Osteoblast (primary cell): ENCODE data around the gene RAPGEF1. TPM values are rescaled to one million over a fixed set of nuclear protein-coding genes. Genes with fewer than 3 reads are reported as not detected.

Experiments used
- DNase-seq: peaks from one replicate; pipeline ENCODE4 v3.0.0; 2011; ENCODE audit warnings: low spot score, mixed read lengths; ENCODE audit not compliant: insufficient read length; ENCODE audit errors: missing footprints
- H2AFZ ChIP-seq: 2 replicates; pipeline ENCODE4 v1.6.0; 2011; ENCODE audit warnings: mild to moderate bottlenecking, low read length
- H3K27ac ChIP-seq: 2 replicates; pipeline ENCODE4 v1.5.1; 2011; ENCODE audit warnings: mild to moderate bottlenecking, low read depth, low read length, moderate library complexity
- H3K27me3 ChIP-seq: 2 replicates; pipeline ENCODE4 v1.6.0; 2012; ENCODE audit warnings: mild to moderate bottlenecking, control low read depth, inconsistent platforms, low read length, moderate library complexity; ENCODE audit not compliant: insufficient read depth
- H3K36me3 ChIP-seq: 2 replicates; pipeline ENCODE4 v1.5.1; 2011; ENCODE audit warnings: mild to moderate bottlenecking, low read length, control low read depth, moderate library complexity; ENCODE audit not compliant: insufficient read depth
- H3K4me1 ChIP-seq: 2 replicates; pipeline ENCODE4 v1.5.1; 2011; ENCODE audit warnings: mild to moderate bottlenecking, low read length, control low read depth, moderate library complexity; ENCODE audit not compliant: insufficient read depth
- H3K4me2 ChIP-seq: 2 replicates; pipeline ENCODE4 v1.6.0; 2011; ENCODE audit warnings: mild to moderate bottlenecking, low read length; ENCODE audit not compliant: insufficient read depth
- H3K4me3 ChIP-seq: fragments of 200-600 bp; sonication (generic); 3 replicates; pipeline ENCODE4 v1.5.1; 2012; ENCODE audit warnings: mild to moderate bottlenecking, low read length, inconsistent platforms; ENCODE audit not compliant: insufficient read depth
- H3K79me2 ChIP-seq: 2 replicates; pipeline ENCODE4 v1.6.0; 2012; ENCODE audit warnings: mild to moderate bottlenecking, low read length, control low read depth, inconsistent platforms; ENCODE audit not compliant: insufficient read depth
- H3K9me3 ChIP-seq: 2 replicates; pipeline ENCODE4 v1.5.1; 2011; ENCODE audit warnings: low read depth, low read length, control low read depth
- H4K20me1 ChIP-seq: 2 replicates; pipeline ENCODE4 v1.6.0; 2012; ENCODE audit warnings: mild to moderate bottlenecking, low read length, control low read depth; ENCODE audit not compliant: insufficient read depth
- CTCF ChIP-seq: IDR thresholded peaks from 2 replicates; pipeline ENCODE4 v1.5.1; 2011; ENCODE audit warnings: mild to moderate bottlenecking, low read depth, low read length, moderate library complexity; ENCODE audit errors: extremely low read depth
- total RNA-seq: library from RNA; depleted of rRNA; stranded (reverse); fragments of >200 nt; gene quantifications from 2 replicates; pipeline ENCODE4 v1.2.3, GENCODE V29; 2012

RAPGEF1 gene
- total RNA-seq, 1 donor: 34.7 TPM

DNA sequence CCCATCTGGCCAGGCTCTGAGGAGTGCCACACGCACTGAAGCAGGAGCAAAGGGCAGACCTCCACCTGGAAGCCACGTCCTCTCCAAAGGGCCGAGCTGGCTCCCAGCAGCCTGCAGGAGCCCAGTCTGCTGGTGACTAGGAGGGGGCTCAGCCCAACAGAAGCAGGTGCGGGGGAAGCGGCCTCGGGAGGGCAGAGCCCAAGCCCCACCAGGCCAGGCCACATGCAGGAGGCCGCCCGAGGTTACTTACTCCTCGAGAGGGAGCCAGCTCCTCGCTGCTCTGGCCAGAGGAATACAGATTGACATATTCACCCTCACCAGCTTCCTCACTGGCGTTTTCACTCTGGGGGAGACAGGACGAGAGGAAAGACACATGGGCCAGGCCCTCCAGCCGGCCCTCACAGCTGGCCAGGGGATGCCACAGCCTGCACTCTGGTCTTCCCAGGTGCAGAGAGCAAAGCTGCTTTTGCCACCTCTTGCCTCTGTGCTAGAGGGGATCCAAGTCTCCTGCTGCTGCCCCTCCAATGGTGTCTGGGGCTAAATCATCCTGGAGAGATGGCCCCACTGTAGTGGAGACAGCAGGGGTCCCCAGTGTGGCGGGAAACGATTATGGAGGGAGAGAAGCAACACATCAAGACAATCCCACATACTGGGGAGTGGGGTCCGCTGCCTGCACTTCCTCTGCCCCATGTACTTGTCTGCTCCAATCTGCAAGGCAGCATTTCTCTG lies 136.0 kb downstream of the RAPGEF1 start:
- Histone ChIP-seq H3K4me3 (no peak overlapping the region), H3K4me2 (no peak overlapping the region), H3K27ac (no peak overlapping the region), H3K4me1 (peaks cover 15% of the 10 kb centered on the region), H3K9me3 (no peaks in the 10 kb centered on the region), H3K79me2 (no peaks in the 10 kb centered on the region), H3K27me3 (no peaks in the 10 kb centered on the region), H4K20me1 (peaks cover under 1% of the 10 kb centered on the region), H3K36me3 (peaks cover 10% of the 10 kb centered on the region), H2AFZ (no peak overlapping the region)
- DNase-seq: peak; percentile 31
- TF ChIP-seq CTCF: no peak

DNA sequence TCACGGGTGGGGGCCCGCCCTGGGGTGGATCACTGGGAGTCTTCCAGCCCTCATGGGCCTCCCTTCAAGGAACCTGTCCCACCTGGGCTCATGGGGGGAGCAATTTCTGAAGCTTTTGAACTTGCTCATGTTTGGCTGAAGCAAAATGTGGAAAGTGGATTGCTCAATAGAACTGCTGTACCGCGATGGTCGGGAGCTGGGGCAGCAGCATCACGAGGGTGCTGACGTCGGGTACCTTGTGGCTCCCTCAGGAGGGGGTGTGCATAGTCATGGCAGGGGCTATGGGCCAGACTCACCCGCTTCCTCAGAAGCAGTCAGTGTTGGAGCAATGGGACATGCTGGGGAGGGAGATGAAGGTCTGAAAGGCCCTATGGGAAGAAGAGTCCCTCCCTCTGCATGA lies 136.7 kb downstream of the RAPGEF1 start:
- Histone ChIP-seq H3K79me2 (no peaks in the 10 kb centered on the region), H3K27me3 (no peaks in the 10 kb centered on the region), H3K36me3 (peaks cover 14% of the 10 kb centered on the region), H3K27ac (no peak overlapping the region), H2AFZ (no peak overlapping the region), H3K4me3 (no peak overlapping the region), H3K9me3 (no peaks in the 10 kb centered on the region), H3K4me1 (peaks cover 8% of the 10 kb centered on the region), H3K4me2 (no peak overlapping the region), H4K20me1 (no peaks in the 10 kb centered on the region)
- TF ChIP-seq CTCF: no peak
- peak; percentile 45 for DNase-seq

DNA sequence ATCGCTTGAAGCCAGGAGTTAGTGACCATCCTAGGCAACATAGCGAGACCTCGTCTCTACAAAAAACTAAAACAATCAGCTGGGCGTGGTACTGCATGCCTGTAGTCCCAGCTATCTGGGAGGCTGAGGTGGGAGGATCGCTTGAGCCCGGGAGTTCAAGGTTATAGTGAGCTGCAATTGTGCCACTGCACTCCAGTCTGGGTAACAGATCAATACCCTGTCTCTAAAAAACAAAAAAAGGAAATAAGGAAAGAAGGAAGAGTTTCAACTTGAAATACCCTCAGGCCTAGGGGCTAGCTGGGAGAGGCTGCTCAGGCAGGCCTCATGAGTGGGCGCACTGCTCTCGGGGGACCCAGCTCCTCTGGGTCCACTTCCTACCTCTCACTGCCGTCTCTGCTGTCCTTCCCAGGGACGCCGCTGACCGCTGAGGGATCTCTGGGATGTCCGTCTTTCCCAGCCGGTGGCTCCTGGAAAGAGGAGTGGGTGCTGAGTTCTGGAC lies 138.1 kb downstream of the RAPGEF1 start:
- Histone ChIP-seq H3K4me1 (peaks cover 6% of the 10 kb centered on the region), H3K36me3 (peaks cover 22% of the 10 kb centered on the region), H2AFZ (no peak overlapping the region), H3K79me2 (no peaks in the 10 kb centered on the region), H3K4me2 (no peak overlapping the region), H3K9me3 (no peaks in the 10 kb centered on the region), H3K27ac (no peak overlapping the region), H3K4me3 (no peak overlapping the region), H4K20me1 (no peaks in the 10 kb centered on the region), H3K27me3 (no peaks in the 10 kb centered on the region)
- peak; percentile 35 for DNase-seq
- TF ChIP-seq CTCF: no peak

DNA sequence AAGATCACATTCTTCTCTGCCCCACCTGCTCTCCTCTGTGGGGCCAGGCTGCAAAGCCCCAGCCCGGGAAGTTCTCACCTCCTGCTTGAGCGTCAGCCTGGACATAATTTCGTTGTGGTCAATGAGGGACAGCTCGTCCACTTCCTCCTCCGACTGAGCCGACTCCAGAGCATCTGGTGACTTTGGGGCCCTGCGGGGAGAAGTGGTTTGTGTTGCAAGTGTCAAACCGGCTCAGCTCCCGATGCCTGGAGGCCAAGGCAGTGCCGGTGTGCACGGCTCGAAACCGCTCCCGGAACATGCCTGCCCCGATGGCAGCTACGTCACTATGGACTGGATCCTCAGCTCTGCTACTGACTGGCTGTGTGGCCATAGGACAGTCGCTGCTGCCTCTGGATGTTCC lies 141.8 kb downstream of the RAPGEF1 start:
- H3K4me1 ChIP-seq: no peaks in the 10 kb centered on the region
- H3K27ac ChIP-seq: no peak overlapping the region
- no peaks in the 10 kb centered on the region for H3K27me3 ChIP-seq
- no peaks in the 10 kb centered on the region for H3K79me2 ChIP-seq
- no peak overlapping the region for H3K4me2 ChIP-seq
- peak; percentile 31 for DNase-seq
- H4K20me1 ChIP-seq: no peaks in the 10 kb centered on the region
- no peak for TF ChIP-seq CTCF
- no peak overlapping the region for H2AFZ ChIP-seq
- H3K36me3 ChIP-seq: peaks cover 30% of the 10 kb centered on the region
- H3K9me3 ChIP-seq: no peaks in the 10 kb centered on the region
- H3K4me3 ChIP-seq: no peak overlapping the region
